H9 (cell line): ENCODE data around the gene PDE4B. TPM values are rescaled to one million over a fixed set of nuclear protein-coding genes. Genes with fewer than 3 reads are reported as not detected.

Experiments
- DNase-seq: peaks from one replicate; pipeline ENCODE4 v3.0.0-alpha.2; 2017
- H2AFZ ChIP-seq: one replicate; pipeline ENCODE4 v1.6.1; 2013; ENCODE audit warnings: mild to moderate bottlenecking, low read length, control low read depth, moderate library complexity
- H2AK5ac ChIP-seq: 2 replicates; pipeline ENCODE4 v1.6.1; 2013; ENCODE audit warnings: low read length, control low read depth, mixed read lengths; ENCODE audit not compliant: insufficient read length
- H2BK120ac ChIP-seq: one replicate; pipeline ENCODE4 v1.6.1; 2013; ENCODE audit warnings: low read depth, mild to moderate bottlenecking, low read length, control low read depth, inconsistent platforms; ENCODE audit not compliant: poor library complexity, severe bottlenecking
- H2BK12ac ChIP-seq: 2 replicates; pipeline ENCODE4 v1.6.1; 2013; ENCODE audit warnings: low read length, control low read depth, mixed read lengths, low read depth; ENCODE audit not compliant: insufficient read length
- H2BK15ac ChIP-seq: 2 replicates; pipeline ENCODE4 v1.6.1; 2013; ENCODE audit warnings: low read depth, low read length, control low read depth
- H2BK20ac ChIP-seq: one replicate; pipeline ENCODE4 v1.6.1; 2013; ENCODE audit warnings: low read depth, mild to moderate bottlenecking, low read length, control low read depth, inconsistent platforms; ENCODE audit not compliant: poor library complexity, severe bottlenecking
- H2BK5ac ChIP-seq: 2 replicates; pipeline ENCODE4 v1.6.1; 2013; ENCODE audit warnings: low read length, control low read depth, mixed read lengths; ENCODE audit not compliant: insufficient read length
- H3K14ac ChIP-seq: 2 replicates; pipeline ENCODE4 v1.6.1; 2013; ENCODE audit warnings: low read length, control low read depth; ENCODE audit not compliant: insufficient read depth
- H3K18ac ChIP-seq: 2 replicates; pipeline ENCODE4 v1.6.1; 2013; ENCODE audit warnings: low read depth, mild to moderate bottlenecking, mixed read lengths, low read length, control low read depth; ENCODE audit not compliant: insufficient read length
- H3K23ac ChIP-seq: 2 replicates; pipeline ENCODE4 v1.6.1; 2013; ENCODE audit warnings: low read length, control low read depth, mixed read lengths, low read depth; ENCODE audit not compliant: insufficient read length
- H3K23me2 ChIP-seq: 2 replicates; pipeline ENCODE4 v1.6.1; 2013; ENCODE audit warnings: low read depth, mild to moderate bottlenecking, mixed read lengths, low read length, control low read depth; ENCODE audit not compliant: insufficient read length, poor library complexity, severe bottlenecking
- H3K27ac ChIP-seq: 2 replicates; pipeline ENCODE4 v1.5.1; 2013; ENCODE audit warnings: low read length, control low read depth, mixed read lengths, low read depth; ENCODE audit not compliant: insufficient read length
- H3K27me3 ChIP-seq: 2 replicates; pipeline ENCODE4 v1.6.1; 2013; ENCODE audit warnings: low read length, control low read depth, inconsistent platforms; ENCODE audit not compliant: insufficient read depth
- H3K4ac ChIP-seq: 2 replicates; pipeline ENCODE4 v1.6.1; 2013; ENCODE audit warnings: low read depth, mild to moderate bottlenecking, control low read depth, inconsistent platforms, low read length, moderate library complexity
- H3K4me1 ChIP-seq: 2 replicates; pipeline ENCODE4 v1.6.1; 2013; ENCODE audit warnings: low read length, control low read depth, inconsistent platforms; ENCODE audit not compliant: insufficient read depth
- H3K4me2 ChIP-seq: 2 replicates; pipeline ENCODE4 v1.6.1; 2013; ENCODE audit warnings: low read length, control low read depth, mixed read lengths; ENCODE audit not compliant: insufficient read length, insufficient read depth
- H3K56ac ChIP-seq: 2 replicates; pipeline ENCODE4 v1.6.1; 2013; ENCODE audit warnings: low read depth, mild to moderate bottlenecking, mixed read lengths, low read length, control low read depth; ENCODE audit not compliant: insufficient read length
- H3K79me1 ChIP-seq: 2 replicates; pipeline ENCODE4 v1.6.1; 2013; ENCODE audit warnings: low read depth, mild to moderate bottlenecking, moderate library complexity, low read length, control low read depth, inconsistent platforms; ENCODE audit not compliant: insufficient read depth, poor library complexity, severe bottlenecking
- H3K79me2 ChIP-seq: 2 replicates; pipeline ENCODE4 v1.6.1; 2013; ENCODE audit warnings: low read length, control low read depth, inconsistent platforms; ENCODE audit not compliant: insufficient read depth
- H3K9ac ChIP-seq: 2 replicates; pipeline ENCODE4 v1.6.1; 2013; ENCODE audit warnings: low read length, control low read depth, mixed read lengths; ENCODE audit not compliant: insufficient read length; ENCODE audit errors: extremely low read depth
- H3K9me3 ChIP-seq: one replicate; pipeline ENCODE4 v1.6.1; 2013; ENCODE audit warnings: low read depth, low read length, inconsistent platforms; ENCODE audit not compliant: control insufficient read depth
- H3T11ph ChIP-seq: one replicate; pipeline ENCODE4 v1.6.1; 2013; ENCODE audit warnings: mild to moderate bottlenecking, low read length, control low read depth, inconsistent platforms
- H4K20me1 ChIP-seq: one replicate; pipeline ENCODE4 v1.6.1; 2013; ENCODE audit not compliant: control insufficient read depth, insufficient read length, insufficient read depth
- H4K5ac ChIP-seq: 2 replicates; pipeline ENCODE4 v1.6.1; 2013; ENCODE audit warnings: low read depth, mild to moderate bottlenecking, mixed read lengths, low read length, control low read depth; ENCODE audit not compliant: insufficient read length
- H4K8ac ChIP-seq: replicated peaks from 2 replicates; pipeline ENCODE4 v1.6.1; 2013; ENCODE audit warnings: low read length, control low read depth, mixed read lengths, low read depth; ENCODE audit not compliant: insufficient read length
- H4K91ac ChIP-seq: 2 replicates; pipeline ENCODE4 v1.6.1; 2013; ENCODE audit warnings: low read depth, mild to moderate bottlenecking, moderate library complexity, mixed read lengths, low read length, control low read depth; ENCODE audit not compliant: insufficient read length
- H3K27ac Mint-ChIP-seq, 3 experiments: 2 replicates in 2 of 3; 3 replicates in 1 of 3; pipeline ENCODE4 v1.8.0; 2020 to 2021; ENCODE audit warnings: mixed read lengths in 3 of 3, mild to moderate bottlenecking in 1 of 3, moderate library complexity in 1 of 3
- H3K27me3 Mint-ChIP-seq: 2 replicates; pipeline ENCODE4 v1.8.0; 2021; ENCODE audit warnings: low read depth, mild to moderate bottlenecking, moderate library complexity, mixed read lengths
- H3K36me3 Mint-ChIP-seq, 3 experiments: 2 replicates in 2 of 3; 3 replicates in 1 of 3; pipeline ENCODE4 v1.8.0; 2020 to 2021; ENCODE audit warnings: low read depth in 3 of 3, mixed read lengths in 3 of 3; ENCODE audit not compliant: insufficient read depth in 1 of 3
- H3K4me1 Mint-ChIP-seq, 2 experiments: 2 replicates each; pipeline ENCODE4 v1.8.0; 2020; ENCODE audit warnings: mixed read lengths in 2 of 2
- H3K4me3 Mint-ChIP-seq, 2 experiments: 2 replicates in 1 of 2; 3 replicates in 1 of 2; pipeline ENCODE4 v1.8.0; 2020 to 2021; ENCODE audit warnings: mild to moderate bottlenecking in 2 of 2, mixed read lengths in 2 of 2, moderate library complexity in 1 of 2
- H3K9me3 Mint-ChIP-seq, 2 experiments: 2 replicates in 1 of 2; 3 replicates in 1 of 2; pipeline ENCODE4 v1.8.0; 2020; ENCODE audit warnings: mild to moderate bottlenecking in 2 of 2, mixed read lengths in 2 of 2, moderate library complexity in 1 of 2
- WGBS: extraction: QIAGEN DNeasy Blood & Tissue Kit; methylation state at CpG from one replicate; pipeline ENCODE4 v1.1.7; 2013; ENCODE audit warnings: missing lambda C conversion rate, low lambda C conversion rate, mixed read lengths; ENCODE audit not compliant: insufficient read length; ENCODE audit errors: extremely low coverage; 5-methylcytosine and 5-hydroxymethylcytosine counted together
- total RNA-seq: library from RNA; stranded (reverse); gene quantifications from 2 replicates; pipeline ENCODE4 v1.2.1, GENCODE V29; 2021
- TF ChIP-seq, protein P1 (sequence below): fragments of 200-600 bp; sonication (generic); conservative IDR thresholded peaks from 3 replicates; pipeline ENCODE4 v1.8.0; 2021; ENCODE audit warnings: antibody characterized with exemption, mild to moderate bottlenecking

The PDE4B gene
- total RNA-seq, 1 experiment from 2014 or later, result 19.8 TPM

DNA sequence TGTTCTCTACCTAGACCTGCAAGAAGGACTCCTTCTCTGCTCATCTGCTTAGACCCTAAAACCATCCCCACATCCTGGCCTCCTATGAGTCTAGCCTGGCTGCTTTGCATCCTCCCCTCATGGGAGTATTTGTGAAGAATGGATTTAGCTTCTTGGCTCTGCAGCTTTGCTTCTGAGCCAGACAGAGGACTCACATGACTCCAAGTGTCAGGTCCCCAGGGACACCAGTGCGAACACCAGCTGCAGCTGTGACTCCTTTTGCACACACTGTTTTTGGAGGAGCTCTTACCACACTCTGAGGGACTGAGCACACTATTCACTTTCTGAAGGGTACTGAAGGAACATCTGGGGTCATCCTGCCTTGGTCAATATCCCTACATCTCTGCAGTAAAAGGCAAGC lies 609.5 kb downstream of the PDE4B start:
- Histone ChIP-seq H3K27me3 (no peaks in the 10 kb centered on the region; the same call in 1 of the 2 replicates), H2AFZ (no peak overlapping the region), H3K79me1 (no peaks in the 10 kb centered on the region), H3K23me2 (no peaks in the 10 kb centered on the region), H3K9me3 (no peaks in the 10 kb centered on the region), H3K56ac (no peak overlapping the region), H3K27ac (no peak overlapping the region), H2BK120ac (no peak overlapping the region), H3T11ph (no peak overlapping the region), H3K79me2 (no peaks in the 10 kb centered on the region), H3K14ac (no peak overlapping the region), H4K8ac (no peak overlapping the region), H3K4ac (no peak overlapping the region), H3K18ac (no peak overlapping the region), H2AK5ac (no peak overlapping the region), H3K9ac (no peak overlapping the region), H4K5ac (no peak overlapping the region), H2BK5ac (no peak overlapping the region), H3K4me2 (no peak overlapping the region), H2BK12ac (no peak overlapping the region), H4K20me1 (no peaks in the 10 kb centered on the region), H2BK15ac (no peak overlapping the region), H2BK20ac (no peak overlapping the region), H3K23ac (no peak overlapping the region), H3K4me1 (no peaks in the 10 kb centered on the region), H4K91ac (no peak overlapping the region)
- Mint-ChIP-seq H3K36me3 (no peaks in the 10 kb centered on the region), H3K27me3 (no peaks in the 10 kb centered on the region; the same call in 1 of the 2 replicates), H3K4me3 (no peak overlapping the region), H3K4me1 (peaks cover 0 to 2% of the 10 kb centered on the region in 2 experiments; a peak in 2 of 4 replicates), H3K27ac (no peak overlapping the region), H3K9me3 (no peaks in the 10 kb centered on the region)
- DNase-seq, result no peak
- TF ChIP-seq, protein P1, sequence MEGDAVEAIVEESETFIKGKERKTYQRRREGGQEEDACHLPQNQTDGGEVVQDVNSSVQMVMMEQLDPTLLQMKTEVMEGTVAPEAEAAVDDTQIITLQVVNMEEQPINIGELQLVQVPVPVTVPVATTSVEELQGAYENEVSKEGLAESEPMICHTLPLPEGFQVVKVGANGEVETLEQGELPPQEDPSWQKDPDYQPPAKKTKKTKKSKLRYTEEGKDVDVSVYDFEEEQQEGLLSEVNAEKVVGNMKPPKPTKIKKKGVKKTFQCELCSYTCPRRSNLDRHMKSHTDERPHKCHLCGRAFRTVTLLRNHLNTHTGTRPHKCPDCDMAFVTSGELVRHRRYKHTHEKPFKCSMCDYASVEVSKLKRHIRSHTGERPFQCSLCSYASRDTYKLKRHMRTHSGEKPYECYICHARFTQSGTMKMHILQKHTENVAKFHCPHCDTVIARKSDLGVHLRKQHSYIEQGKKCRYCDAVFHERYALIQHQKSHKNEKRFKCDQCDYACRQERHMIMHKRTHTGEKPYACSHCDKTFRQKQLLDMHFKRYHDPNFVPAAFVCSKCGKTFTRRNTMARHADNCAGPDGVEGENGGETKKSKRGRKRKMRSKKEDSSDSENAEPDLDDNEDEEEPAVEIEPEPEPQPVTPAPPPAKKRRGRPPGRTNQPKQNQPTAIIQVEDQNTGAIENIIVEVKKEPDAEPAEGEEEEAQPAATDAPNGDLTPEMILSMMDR, result no peak
- WGBS, result no CpG with 5 or more reads among the region's 1 CpG
